Endothelial cell (in vitro differentiated cells): ENCODE results near the gene L1TD1. TPM values are rescaled to one million over a fixed set of nuclear protein-coding genes. Genes with fewer than 3 reads are reported as not detected.
"Not testable (repeated sequence)": the region's sequence is repeated elsewhere in the genome, so short reads cannot be mapped to it uniquely, and the experiment has no call there.

Experiments
- DNase-seq: peaks from one replicate; pipeline ENCODE4 v3.0.0; 2021; ENCODE audit warnings: low spot score
- H3K27ac Mint-ChIP-seq: one replicate; pipeline ENCODE4 v1.8.0; 2021; ENCODE audit warnings: mixed read lengths, inconsistent platforms; ENCODE audit not compliant: unreplicated experiment
- H3K27me3 Mint-ChIP-seq: one replicate; pipeline ENCODE4 v1.8.0; 2021; ENCODE audit warnings: mild to moderate bottlenecking, moderate library complexity, mixed read lengths, inconsistent platforms; ENCODE audit not compliant: unreplicated experiment
- H3K36me3 Mint-ChIP-seq: one replicate; pipeline ENCODE4 v1.8.0; 2021; ENCODE audit warnings: mild to moderate bottlenecking, low read depth, mixed read lengths, inconsistent platforms; ENCODE audit not compliant: unreplicated experiment
- H3K4me1 Mint-ChIP-seq: one replicate; pipeline ENCODE4 v1.8.0; 2021; ENCODE audit warnings: mild to moderate bottlenecking, mixed read lengths, inconsistent platforms; ENCODE audit not compliant: unreplicated experiment
- H3K4me3 Mint-ChIP-seq: one replicate; pipeline ENCODE4 v1.8.0; 2021; ENCODE audit warnings: mild to moderate bottlenecking, mixed read lengths, inconsistent platforms; ENCODE audit not compliant: unreplicated experiment
- H3K9me3 Mint-ChIP-seq: one replicate; pipeline ENCODE4 v1.8.0; 2021; ENCODE audit warnings: mixed read lengths, inconsistent platforms; ENCODE audit not compliant: unreplicated experiment
- CTCF ChIP-seq: fragments of 200-600 bp; sonication (generic); IDR thresholded peaks from one replicate; pipeline ENCODE4 v1.5.0; 2021; ENCODE audit warnings: antibody characterized with exemption; ENCODE audit not compliant: unreplicated experiment
- total RNA-seq: library from RNA; stranded (reverse); fragmentation: NEBNext Ultra II Directional; extraction: Animal tissue kit (Norgen Biotek cat#: 25700); gene quantifications from one replicate; pipeline ENCODE4 v1.2.1, GENCODE V29; 2021; ENCODE audit not compliant: unreplicated experiment

The L1TD1 gene
- total RNA-seq, 1 donor from 2014 or later, result 50.1 TPM

- Mint-ChIP-seq H3K27ac (no peak overlapping the region), H3K27me3 (peaks cover 14% of the 10 kb centered on the region), H3K36me3 (no peaks in the 10 kb centered on the region), H3K9me3 (no peaks in the 10 kb centered on the region), H3K4me1 (peaks cover 6% of the 10 kb centered on the region), H3K4me3 (no peak overlapping the region)
- no peak for DNase-seq
- no peak for TF ChIP-seq CTCF
These were observed 46.2 kb downstream of the L1TD1 start for GRCh38 chr1:62240651-62241370.

- no peak for DNase-seq
- Mint-ChIP-seq H3K36me3 (no peaks in the 10 kb centered on the region), H3K4me3 (no peak overlapping the region), H3K27ac (no peak overlapping the region), H3K9me3 (no peaks in the 10 kb centered on the region), H3K27me3 (peaks cover 15% of the 10 kb centered on the region), H3K4me1 (peaks cover 6% of the 10 kb centered on the region)
- no peak for TF ChIP-seq CTCF
These were observed 46.9 kb downstream of the L1TD1 start for GRCh38 chr1:62241371-62242131.

- H3K27me3 Mint-ChIP-seq, result peaks cover 15% of the 10 kb centered on the region
- H3K36me3 Mint-ChIP-seq, DNase-seq, H3K27ac Mint-ChIP-seq, H3K4me3 Mint-ChIP-seq, H3K4me1 Mint-ChIP-seq, H3K9me3 Mint-ChIP-seq: not testable (repeated sequence)
These were observed 49.7 kb downstream of the L1TD1 start for GRCh38 chr1:62244380-62244779.

- H3K9me3 Mint-ChIP-seq, result no peaks in the 10 kb centered on the region
- H3K27ac Mint-ChIP-seq, result no peak overlapping the region
- TF ChIP-seq CTCF, result no peak
- H3K27me3 Mint-ChIP-seq, result peaks cover 13% of the 10 kb centered on the region
- DNase-seq, result no peak
- no peaks in the 10 kb centered on the region for H3K36me3 Mint-ChIP-seq
- H3K4me1 Mint-ChIP-seq, result peaks cover 6% of the 10 kb centered on the region
- H3K4me3 Mint-ChIP-seq, result no peak overlapping the region
These were observed 50.6 kb downstream of the L1TD1 start for GRCh38 chr1:62245201-62245600.

- TF ChIP-seq CTCF, result no peak
- no peaks in the 10 kb centered on the region for H3K4me1 Mint-ChIP-seq
- H3K27me3 Mint-ChIP-seq, result peaks cover 10% of the 10 kb centered on the region
- H3K4me3 Mint-ChIP-seq, result no peak overlapping the region
- no peak overlapping the region for H3K27ac Mint-ChIP-seq
- H3K9me3 Mint-ChIP-seq, result no peaks in the 10 kb centered on the region
- no peak for DNase-seq
- H3K36me3 Mint-ChIP-seq, result no peaks in the 10 kb centered on the region
These were observed 52.9 kb downstream of the L1TD1 start for GRCh38 chr1:62247391-62248168.
